Measurements from ENCODE around the gene KMT2C. TPM values are rescaled to one million over a fixed set of nuclear protein-coding genes. Genes with fewer than 3 reads are reported as not detected.

The KMT2C gene
- total and polyA plus RNA-seq, 4 donors, result 6.3 to 35.3 (median 19.3) TPM

- no peak overlapping the region for H3K4me3 ChIP-seq (ENCODE audit: low read depth in 1 of 3, low read length in 3 of 3)
- H3K36me3 ChIP-seq (ENCODE audit: control insufficient read depth in 4 of 4, insufficient read depth in 3 of 4, low read depth in 1 of 4, low read length in 3 of 4), result no peaks in the 10 kb centered on the region
- no peaks in the 10 kb centered on the region for H3K27me3 ChIP-seq (ENCODE audit: control insufficient read depth in 4 of 4, insufficient read depth in 4 of 4, low read length in 3 of 4)
- H3K4me1 ChIP-seq (ENCODE audit: control insufficient read depth in 4 of 4, insufficient read depth in 4 of 4, low read length in 3 of 4), result peaks cover 3 to 22% (median 5%) of the 10 kb centered on the region in 4 donors
- TF ChIP-seq HNF4A (conservative IDR thresholded peaks at IDR 0.05) (no peak), ATF3 (IDR thresholded peaks at IDR 0.05) (no peak), YY1 (IDR thresholded peaks at IDR 0.05) (no peak), MAX (IDR thresholded peaks at IDR 0.05) (no peak)
- 78% methylated on average over 32 of the region's 32 CpGs for WGBS
- no peak overlapping the region for H3K27ac ChIP-seq (ENCODE audit: low read depth in 1 of 2, low read length in 2 of 2)
- no peak overlapping the region for H3K9ac ChIP-seq (ENCODE audit: low read depth in 1 of 2, low read length in 2 of 2)
- DNase-seq (ENCODE audit: low spot score), result no peak
- H3K9me3 ChIP-seq (ENCODE audit: control insufficient read depth in 4 of 4, low read length in 3 of 4), result no peaks in the 10 kb centered on the region
These were observed 69.1 kb downstream of the KMT2C start for GRCh38 chr7:152366662-152367061.

- 97% methylated on average over 6 of the region's 6 CpGs for WGBS
- Histone ChIP-seq H3K4me1 (ENCODE audit: control insufficient read depth in 4 of 4, insufficient read depth in 4 of 4, low read length in 3 of 4) (peaks cover 3 to 22% (median 5%) of the 10 kb centered on the region in 4 donors), H3K27ac (ENCODE audit: low read depth in 1 of 2, low read length in 2 of 2) (no peak overlapping the region), H3K27me3 (ENCODE audit: control insufficient read depth in 4 of 4, insufficient read depth in 4 of 4, low read length in 3 of 4) (no peaks in the 10 kb centered on the region), H3K9me3 (ENCODE audit: control insufficient read depth in 4 of 4, low read length in 3 of 4) (no peaks in the 10 kb centered on the region), H3K9ac (ENCODE audit: low read depth in 1 of 2, low read length in 2 of 2) (no peak overlapping the region), H3K36me3 (ENCODE audit: control insufficient read depth in 4 of 4, insufficient read depth in 3 of 4, low read depth in 1 of 4, low read length in 3 of 4) (no peaks in the 10 kb centered on the region), H3K4me3 (ENCODE audit: low read depth in 1 of 3, low read length in 3 of 3) (no peak overlapping the region)
- TF ChIP-seq REST (IDR thresholded peaks at IDR 0.05), result no peak
- TF ChIP-seq JUND (IDR thresholded peaks at IDR 0.05), result no peak
- no peak for TF ChIP-seq ATF3 (IDR thresholded peaks at IDR 0.05)
- no peak for TF ChIP-seq GABPA (IDR thresholded peaks at IDR 0.05 in 1 of 2, conservative IDR thresholded peaks at IDR 0.05 in 1 of 2)
- no peak for TF ChIP-seq RAD21 (IDR thresholded peaks at IDR 0.05)
- TF ChIP-seq CTCF (IDR thresholded peaks at IDR 0.05; ENCODE audit: low read depth, low read length, missing input control), result no peak
- no peak for TF ChIP-seq MAX (IDR thresholded peaks at IDR 0.05)
- no peak for TF ChIP-seq FOXA1 (IDR thresholded peaks at IDR 0.05)
- TF ChIP-seq FOXA2 (IDR thresholded peaks at IDR 0.05), result no peak
- TF ChIP-seq HNF4G (IDR thresholded peaks at IDR 0.05), result no peak
- no peak for TF ChIP-seq RXRA (IDR thresholded peaks at IDR 0.05)
- TF ChIP-seq NR2F2 (IDR thresholded peaks at IDR 0.05), result no peak
- no peak for TF ChIP-seq TAF1 (conservative IDR thresholded peaks at IDR 0.05)
- TF ChIP-seq YY1 (IDR thresholded peaks at IDR 0.05), result no peak
- TF ChIP-seq ZBTB33 (IDR thresholded peaks at IDR 0.05), result no peak
- TF ChIP-seq HNF4A (conservative IDR thresholded peaks at IDR 0.05), result no peak
- no peak for DNase-seq (ENCODE audit: low spot score)
These were observed 69.7 kb downstream of the KMT2C start for GRCh38 chr7:152365982-152366603.

Data from liver (tissue), 9 donors.